HepG2 (cell line): ENCODE data around the gene ASTN1. TPM values are rescaled to one million over a fixed set of nuclear protein-coding genes. Genes with fewer than 3 reads are reported as not detected.

Experiments
- ATAC-seq: fragments of 200-7000 bp; cut with Tn5 transposase; 3 replicates; pipeline ENCODE4 v1.9.1; 2020; ENCODE audit warnings: mild to moderate bottlenecking, moderate library complexity
- BruUV-seq: library from RNA; stranded (reverse); fragments of 400-500 nt; replicated peaks from 2 replicates; lab custom pipeline; 2021; lab: Mats Ljungman, UMichigan
- CTCF ChIA-PET: fragments of 300-600 bp; formaldehyde crosslinking; extraction: SDS; loops from one replicate; lab custom pipeline; 2021; ENCODE audit warnings: low total read pairs, inconsistent platforms, low intra/inter-chr PET ratio; lab: Yijun Ruan, JAX
- POLR2A ChIA-PET: fragments of 350-600 bp; sonication (Branson Sonifier 250); formaldehyde crosslinking; loops from one replicate; lab custom pipeline; 2020; ENCODE audit warnings: antibody characterized with exemption, inconsistent platforms; lab: Yijun Ruan, JAX
- DNase-seq: peaks from one replicate; pipeline ENCODE4 v3.0.0-alpha.2; 2015; ENCODE audit warnings: low spot score
- FAIRE-seq: peaks from 3 replicates; lab custom pipeline; 2011; peaks lifted over from hg19 to GRCh38; lab: Jason Lieb, UNC
- H2AFZ ChIP-seq: one replicate; pipeline ENCODE4 v1.6.1; 2011; ENCODE audit warnings: low read length, inconsistent platforms
- H3K27ac ChIP-seq: fragments of 300-600 bp; 3 replicates; pipeline ENCODE4 v1.8.0; 2011; ENCODE audit warnings: mixed run types, mild to moderate bottlenecking, mixed read lengths, low read length, inconsistent platforms; ENCODE audit not compliant: insufficient read depth; ENCODE audit errors: extremely low read length
- H3K27me3 ChIP-seq, 2 experiments: fragments of 200-600 bp in 1 of 2; 2 replicates in 1 of 2; 3 replicates in 1 of 2; pipeline versions ENCODE4 v1.6.0 to v1.8.0; 2011; ENCODE audit warnings: low read length in 2 of 2, mild to moderate bottlenecking in 2 of 2, moderate library complexity in 2 of 2, inconsistent platforms in 1 of 2; ENCODE audit not compliant: insufficient read depth in 2 of 2, control insufficient read depth in 1 of 2
- H3K36me3 ChIP-seq, 2 experiments: fragments of 200-600 bp in 1 of 2; replicated peaks in 1 of 2; 2 replicates in 1 of 2; 3 replicates in 1 of 2; pipeline versions ENCODE4 v1.5.1 to v1.8.0; 2011; ENCODE audit warnings: low read length in 2 of 2, inconsistent platforms in 1 of 2; ENCODE audit not compliant: insufficient read depth in 2 of 2, control insufficient read depth in 1 of 2
- H3K4me1 ChIP-seq: 2 replicates; pipeline ENCODE4 v1.5.1; 2012; ENCODE audit warnings: low read length, inconsistent platforms; ENCODE audit not compliant: insufficient read depth
- H3K4me2 ChIP-seq: 2 replicates; pipeline ENCODE4 v1.6.0; 2011; ENCODE audit warnings: low read depth, low read length, inconsistent platforms
- H3K4me3 ChIP-seq, 3 experiments: fragments of 200-600 bp in 1 of 3; sonication (generic), shearing (Covaris generic) in 1 of 3; replicated peaks in 1 of 3; 2 replicates each; pipeline ENCODE4 v1.5.1; 2011 to 2016; ENCODE audit warnings: low read length in 3 of 3, inconsistent platforms in 2 of 3, low read depth in 2 of 3, mild to moderate bottlenecking in 2 of 3, control low read depth in 1 of 3, mixed read lengths in 1 of 3; ENCODE audit not compliant: insufficient read depth in 1 of 3
- H3K79me2 ChIP-seq: one replicate; pipeline ENCODE4 v1.6.1; 2011; ENCODE audit warnings: low read length, inconsistent platforms; ENCODE audit not compliant: insufficient read depth
- H3K9ac ChIP-seq: 2 replicates; pipeline ENCODE4 v1.6.0; 2011; ENCODE audit warnings: mild to moderate bottlenecking, low read depth, low read length, inconsistent platforms; ENCODE audit not compliant: insufficient read depth
- H3K9me3 ChIP-seq: 2 replicates; pipeline ENCODE4 v1.5.1; 2012; ENCODE audit warnings: mild to moderate bottlenecking, low read length
- H4K20me1 ChIP-seq: 2 replicates; pipeline ENCODE4 v1.6.0; 2011; ENCODE audit warnings: inconsistent platforms, mild to moderate bottlenecking, low read length, moderate library complexity; ENCODE audit not compliant: insufficient read depth
- AHDC1 ChIP-seq: sonication (generic); formaldehyde crosslinking; IDR thresholded peaks from 2 replicates; pipeline ENCODE4 v1.5.1; 2020; ENCODE audit warnings: mild to moderate bottlenecking, missing genetic modification reagents, borderline replicate concordance
- DMAP1 ChIP-seq: IDR thresholded peaks from 2 replicates; pipeline ENCODE4 v1.6.1; 2016
- DNMT3B ChIP-seq: conservative IDR thresholded peaks from 2 replicates; pipeline ENCODE4 v1.6.1; 2016; ENCODE audit warnings: missing biosample characterization, control low read depth
- PATZ1 ChIP-seq: sonication (generic); formaldehyde crosslinking; IDR thresholded peaks from 2 replicates; pipeline ENCODE4 v1.4.0; 2020; ENCODE audit warnings: missing genetic modification reagents
- PPARG ChIP-seq: conservative IDR thresholded peaks from 2 replicates; pipeline ENCODE4 v1.6.1; 2016; ENCODE audit warnings: missing biosample characterization, missing genetic modification reagents
- REPIN1 ChIP-seq: sonication (generic); formaldehyde crosslinking; IDR thresholded peaks from 2 replicates; pipeline ENCODE4 v1.8.0; 2022; ENCODE audit warnings: missing genetic modification reagents, low read depth, mild to moderate bottlenecking, borderline replicate concordance
- ZBTB33 ChIP-seq: sonication (generic); formaldehyde crosslinking; IDR thresholded peaks from 2 replicates; pipeline ENCODE4 v1.4.0; 2020; ENCODE audit warnings: missing genetic modification reagents
- ZKSCAN8 ChIP-seq: IDR thresholded peaks from 2 replicates; pipeline ENCODE4 v1.6.1; 2016; ENCODE audit warnings: borderline replicate concordance, missing genetic modification reagents, missing compliant biosample characterization
- ZNF569 ChIP-seq: sonication (generic); formaldehyde crosslinking; IDR thresholded peaks from 2 replicates; pipeline ENCODE4 v1.5.0; 2020; ENCODE audit warnings: mild to moderate bottlenecking, missing genetic modification reagents, moderate library complexity, borderline replicate concordance
- ZNF816 ChIP-seq: sonication (generic); formaldehyde crosslinking; IDR thresholded peaks from 2 replicates; pipeline ENCODE4 v1.8.0; 2022; ENCODE audit warnings: missing genetic modification reagents, mild to moderate bottlenecking, borderline replicate concordance
- ZSCAN25 ChIP-seq: sonication (generic); formaldehyde crosslinking; IDR thresholded peaks from 2 replicates; pipeline ENCODE4 v1.8.0; 2022; ENCODE audit warnings: mild to moderate bottlenecking, missing genetic modification reagents
- WGBS: methylation state at CpG from one replicate; pipeline ENCODE4 v1.1.6; 2017; ENCODE audit warnings: low lambda C conversion rate; 5-methylcytosine and 5-hydroxymethylcytosine counted together
- in situ Hi-C: cut with HindIII; loops from 2 replicates; pipeline ENCODE4 v1.10.0; 2017; ENCODE audit warnings: low pct_unique_long_range_greater_than_20kb; ENCODE audit not compliant: extremely low pct_ligation_motif_present
- intact Hi-C: fragments of 100-400 bp; cut with micrococcal nuclease; formaldehyde crosslinking; loops from one replicate; pipeline ENCODE4 v1.10.0; 2022; ENCODE audit not compliant: unreplicated experiment
- polyA plus RNA-seq, 8 experiments: library from polyadenylated mRNA; depleted of rRNA in 3 of 8; stranded (reverse) in 7 of 8; unstranded in 1 of 8; fragments of >200 nt; fragmentation: Illumina TruSeq in 4 of 8; extraction: Trizol in 4 of 8; gene quantifications; 2 replicates each; pipeline versions ENCODE4 v1.2.1 to v1.2.3, GENCODE V29; 2011 to 2016; ENCODE audit warnings: low read depth in 4 of 8, missing spikeins in 1 of 8, mixed read lengths in 1 of 8; ENCODE audit not compliant: insufficient read depth in 1 of 8
- total RNA-seq, 5 experiments: library from RNA; depleted of rRNA; stranded (reverse); fragments of >200 nt; fragmentation: Illumina TruSeq; extraction: Trizol; gene quantifications; 2 replicates each; pipeline ENCODE4 v1.2.3, GENCODE V29; 2016; ENCODE audit warnings: low read depth in 1 of 5
- TF ChIP-seq, protein P1 (sequence below): sonication (generic); formaldehyde crosslinking; IDR thresholded peaks from 2 replicates; pipeline ENCODE4 v1.9.0; 2021; ENCODE audit warnings: missing genetic modification reagents, borderline replicate concordance

The ASTN1 gene
- total and polyA plus RNA-seq, 2 of the 13 experiments (the other 11 are each of a cell fraction or from before 2014, with no cell fraction given): not detected

GRCh38 chr1:177210071-177210470 lies 45.6 kb upstream of the ASTN1 start (continued):
- TF ChIP-seq, protein P1, sequence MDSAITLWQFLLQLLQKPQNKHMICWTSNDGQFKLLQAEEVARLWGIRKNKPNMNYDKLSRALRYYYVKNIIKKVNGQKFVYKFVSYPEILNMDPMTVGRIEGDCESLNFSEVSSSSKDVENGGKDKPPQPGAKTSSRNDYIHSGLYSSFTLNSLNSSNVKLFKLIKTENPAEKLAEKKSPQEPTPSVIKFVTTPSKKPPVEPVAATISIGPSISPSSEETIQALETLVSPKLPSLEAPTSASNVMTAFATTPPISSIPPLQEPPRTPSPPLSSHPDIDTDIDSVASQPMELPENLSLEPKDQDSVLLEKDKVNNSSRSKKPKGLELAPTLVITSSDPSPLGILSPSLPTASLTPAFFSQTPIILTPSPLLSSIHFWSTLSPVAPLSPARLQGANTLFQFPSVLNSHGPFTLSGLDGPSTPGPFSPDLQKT (CRISPR knock-in tag): no peak

GRCh38 chr1:177209357-177209756 lies 44.8 kb upstream of the ASTN1 start:
- CTCF ChIA-PET: no interaction called here
- H3K4me1 ChIP-seq: no peaks in the 10 kb centered on the region; the same call in 1 of the 2 replicates

More at GRCh38 chr1:177209357-177209756, 44.8 kb upstream of the ASTN1 start:
- Histone ChIP-seq H3K27ac (no peak overlapping the region), H3K9me3 (no peaks in the 10 kb centered on the region), H3K36me3 (no peaks in the 10 kb centered on the region), H3K27me3 (no peaks in the 10 kb centered on the region), H3K4me3 (no peak overlapping the region), H2AFZ (no peak overlapping the region), H3K9ac (no peak overlapping the region), H4K20me1 (no peaks in the 10 kb centered on the region), H3K79me2 (no peaks in the 10 kb centered on the region), H3K4me2 (no peak overlapping the region)
- no peak for TF ChIP-seq DMAP1
- no peak for TF ChIP-seq ZNF569 (CRISPR knock-in tag)
- TF ChIP-seq ZBTB33 (CRISPR knock-in tag): no peak
- no peak for TF ChIP-seq AHDC1 (CRISPR knock-in tag)
- no peak for TF ChIP-seq PATZ1
- no peak for TF ChIP-seq DNMT3B
- no peak for TF ChIP-seq ZSCAN25 (CRISPR knock-in tag)
- TF ChIP-seq PPARG (CRISPR knock-in tag): no peak
- no peak for TF ChIP-seq ZKSCAN8
- TF ChIP-seq REPIN1: no peak
- no peak for TF ChIP-seq ZNF816
- in situ Hi-C loops (no loop called here), intact Hi-C loops (no loop called here)
- WGBS: 4% methylated on average over 3 of the region's 3 CpGs
- FAIRE-seq: no peak
- BruUV-seq: no TSS peak
- no peak for DNase-seq
- POLR2A ChIA-PET: no interaction called here
- no peak for ATAC-seq
